Cardiac fibroblast (primary cell): ENCODE results near the gene ADGRF4.
A peak's percentile ranks its signal among the peaks of the same experiment; 100 is the strongest.

Experiments used
- DNase-seq, 2 donors: peaks; one replicate each; pipeline versions ENCODE4 v3.0.0 to v3.0.0-alpha.2; 2010; ENCODE audit warnings: low read depth in 2 of 2
- H3K4me3 ChIP-seq, 2 donors: replicated peaks in 1 of 2; 1 replicate in 1 of 2; 2 replicates in 1 of 2; pipeline ENCODE4 v1.5.1; 2011; ENCODE audit warnings: low read depth in 2 of 2, low read length in 2 of 2, mild to moderate bottlenecking in 2 of 2, moderate library complexity in 1 of 2
- CTCF ChIP-seq: IDR thresholded peaks from one replicate; pipeline ENCODE4 v1.5.1; 2011; ENCODE audit warnings: low read depth, mild to moderate bottlenecking, low read length, inconsistent platforms

The ADGRF4 gene

GRCh38 chr6:47680051-47680450 is 18.3 kb upstream of the ADGRF4 start:
- TF ChIP-seq CTCF: no peak
- H3K4me3 ChIP-seq: no peak overlapping the region
- no peak for DNase-seq

GRCh38 chr6:47680724-47681123 is 17.7 kb upstream of the ADGRF4 start:
- TF ChIP-seq CTCF: no peak
- H3K4me3 ChIP-seq: no peak overlapping the region
- no peak for DNase-seq

- H3K4me3 ChIP-seq: no peak overlapping the region
- DNase-seq: no peak
- no peak for TF ChIP-seq CTCF
These were observed 17.0 kb upstream of the ADGRF4 start for GRCh38 chr6:47681201-47681990.

GRCh38 chr6:47686411-47686810 is 12.0 kb upstream of the ADGRF4 start:
- peak in 1 of 2 donors; percentile 19 for DNase-seq
- no peak overlapping the region for H3K4me3 ChIP-seq
- no peak for TF ChIP-seq CTCF

GRCh38 chr6:47687432-47687831 is 10.9 kb upstream of the ADGRF4 start:
- no peak for DNase-seq
- TF ChIP-seq CTCF: no peak

GRCh38 chr6:47690214-47690613 is 8.2 kb upstream of the ADGRF4 start:
- no peak for DNase-seq
- no peak for TF ChIP-seq CTCF
- no peak overlapping the region for H3K4me3 ChIP-seq

More at GRCh38 chr6:47687432-47687831, 10.9 kb upstream of the ADGRF4 start:
- H3K4me3 ChIP-seq: no peak overlapping the region

- TF ChIP-seq CTCF: no peak
- no peak for DNase-seq
- no peak overlapping the region for H3K4me3 ChIP-seq
These were observed 7.6 kb upstream of the ADGRF4 start for GRCh38 chr6:47690791-47691190.
